ENCODE data around the gene METTL27. TPM values are rescaled to one million over a fixed set of nuclear protein-coding genes. Genes with fewer than 3 reads are reported as not detected.

The METTL27 gene
- total and polyA plus RNA-seq, 12 donors, result 0.16 to 1.3 (median 0.42) TPM; not detected in 3

DNA sequence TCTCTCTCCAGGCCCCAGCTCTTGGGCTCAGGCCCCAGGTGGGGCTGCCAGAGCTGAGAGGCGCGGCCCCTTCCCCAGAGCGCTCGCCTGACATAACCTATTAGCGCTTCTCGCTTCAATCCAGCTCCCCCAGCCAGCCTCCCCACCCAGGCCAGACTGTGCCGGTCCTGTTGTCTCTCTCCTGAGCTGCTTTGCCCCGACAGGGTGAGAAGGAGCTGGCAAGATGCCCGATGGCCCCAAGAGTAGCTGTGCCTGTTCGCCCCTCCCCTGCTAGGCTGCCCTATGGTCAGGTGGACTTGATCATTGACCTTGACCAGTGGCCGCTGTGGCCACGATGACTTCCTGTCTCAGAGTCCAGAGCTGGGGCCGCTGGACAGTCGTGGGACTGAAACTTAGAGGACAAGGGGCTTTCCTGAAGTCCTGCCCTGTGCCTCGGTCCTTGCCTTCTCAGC lies 27.8 kb upstream of the METTL27 start:
- Histone ChIP-seq H3K27me3 (no peaks in the 10 kb centered on the region), H3K4me1 (peaks cover 6 to 41% (median 19%) of the 10 kb centered on the region in 9 donors), H3K36me3 (no peaks in the 10 kb centered on the region), H3K9me3 (no peaks in the 10 kb centered on the region), H3K4me3 (no peak overlapping the region), H3K27ac (peak overlapping the region in 3 of 10 donors; percentile 1 to 44 (median 19))
- TF ChIP-seq, protein P1, sequence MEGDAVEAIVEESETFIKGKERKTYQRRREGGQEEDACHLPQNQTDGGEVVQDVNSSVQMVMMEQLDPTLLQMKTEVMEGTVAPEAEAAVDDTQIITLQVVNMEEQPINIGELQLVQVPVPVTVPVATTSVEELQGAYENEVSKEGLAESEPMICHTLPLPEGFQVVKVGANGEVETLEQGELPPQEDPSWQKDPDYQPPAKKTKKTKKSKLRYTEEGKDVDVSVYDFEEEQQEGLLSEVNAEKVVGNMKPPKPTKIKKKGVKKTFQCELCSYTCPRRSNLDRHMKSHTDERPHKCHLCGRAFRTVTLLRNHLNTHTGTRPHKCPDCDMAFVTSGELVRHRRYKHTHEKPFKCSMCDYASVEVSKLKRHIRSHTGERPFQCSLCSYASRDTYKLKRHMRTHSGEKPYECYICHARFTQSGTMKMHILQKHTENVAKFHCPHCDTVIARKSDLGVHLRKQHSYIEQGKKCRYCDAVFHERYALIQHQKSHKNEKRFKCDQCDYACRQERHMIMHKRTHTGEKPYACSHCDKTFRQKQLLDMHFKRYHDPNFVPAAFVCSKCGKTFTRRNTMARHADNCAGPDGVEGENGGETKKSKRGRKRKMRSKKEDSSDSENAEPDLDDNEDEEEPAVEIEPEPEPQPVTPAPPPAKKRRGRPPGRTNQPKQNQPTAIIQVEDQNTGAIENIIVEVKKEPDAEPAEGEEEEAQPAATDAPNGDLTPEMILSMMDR (IDR thresholded peaks at IDR 0.05), result no peak
- intact Hi-C loops (cut with DNase I), result loop anchor here in 2 of 10 donors (10.0 kb wide), 2 partner anchors 105 to 335 kb away; no protein-coding TSS in a partner anchor
- no peak for DNase-seq
- WGBS, 2 donors, result 45 to 56% methylated on average over 15 of the region's 15 CpGs
- ATAC-seq, result peak in 3 of 8 donors; percentile 7 to 13 (median 9)

DNA sequence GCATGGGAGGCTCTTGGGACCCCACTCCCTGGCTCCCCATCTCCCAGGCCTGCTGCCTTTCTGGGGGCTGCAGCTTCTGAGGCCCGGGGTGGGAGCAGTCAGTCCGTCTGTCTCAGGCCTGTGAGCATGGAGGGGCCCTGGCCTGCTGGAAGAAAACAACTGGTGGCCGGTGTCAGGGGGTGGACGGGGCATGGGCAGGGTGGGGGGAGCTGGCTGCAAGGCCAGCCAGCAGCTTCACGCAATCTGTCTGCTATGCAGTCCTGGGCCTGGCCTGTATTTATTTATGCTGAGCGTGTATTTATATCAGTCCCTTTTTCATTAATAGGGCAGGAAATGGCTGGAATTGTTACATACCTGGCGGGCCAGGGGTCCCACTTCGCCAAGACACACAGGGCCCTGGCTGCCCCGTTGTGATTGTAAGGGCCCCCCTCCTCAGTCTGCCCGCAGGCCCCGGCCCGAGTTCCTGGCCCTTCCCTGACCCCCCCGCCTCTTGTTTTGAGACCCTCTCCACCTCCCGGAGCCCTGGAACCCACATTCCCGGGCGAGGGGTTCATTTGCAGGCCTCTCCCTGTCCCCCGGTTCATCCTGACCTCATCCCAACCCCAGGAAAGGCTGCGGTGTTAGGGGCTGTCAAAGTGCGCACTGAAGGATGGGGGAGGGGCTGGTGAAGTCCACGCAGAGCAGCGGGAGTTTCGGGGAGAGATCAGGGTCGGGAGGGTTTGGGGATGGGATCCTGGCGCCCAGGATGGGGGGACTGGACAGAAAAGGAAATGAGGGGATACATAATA lies 26.9 kb upstream of the METTL27 start:
- intact Hi-C loops (cut with DNase I), result loop anchor here in 8 of 10 donors (5.0 to 10.0 kb wide), 9 partner anchors 108 to 533 kb away; partner anchors contain the start of genes ELN (in 4 of the 8) and EIF4H (in 1 of the 8)
- TF ChIP-seq, protein P1 (IDR thresholded peaks at IDR 0.05), result no peak
- Histone ChIP-seq H3K27me3 (no peaks in the 10 kb centered on the region), H3K4me1 (peaks cover 6 to 41% (median 19%) of the 10 kb centered on the region in 9 donors), H3K27ac (peak overlapping the region in 3 of 10 donors; percentile 16 to 44 (median 25)), H3K36me3 (no peaks in the 10 kb centered on the region), H3K9me3 (no peaks in the 10 kb centered on the region), H3K4me3 (no peak overlapping the region)
- 55 to 67% methylated on average over 23 to 24 of the region's 24 CpGs for WGBS, 2 donors
- peak in 3 of 8 donors; percentile 6 to 36 (median 28) for ATAC-seq
- DNase-seq, result no peak

DNA sequence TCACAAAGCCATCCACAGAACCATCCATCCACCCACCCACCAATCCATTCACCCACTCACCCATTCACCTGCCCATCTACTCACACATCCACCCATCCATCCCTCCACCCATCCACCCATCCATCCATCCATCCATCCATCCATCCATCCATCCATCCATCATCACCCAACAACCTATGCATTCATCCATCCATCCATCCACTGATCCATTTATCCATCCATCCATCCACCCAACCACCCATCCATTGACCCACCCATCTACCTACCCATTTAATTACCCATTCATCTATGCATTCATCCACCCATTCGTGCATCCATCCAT lies 24.1 kb upstream of the METTL27 start:
- 96 to 97% methylated on average over 1 of the region's 1 CpG for WGBS, 2 donors
- H3K27me3 ChIP-seq, result peaks cover 0 to 3% (median 0%) of the 10 kb centered on the region in 7 donors
- intact Hi-C loops (cut with DNase I), result loop anchor here in 9 of 10 donors (1.0 to 10.0 kb wide), 11 partner anchors 111 to 536 kb away; partner anchors contain the start of genes ELN (in 4 of the 9) and EIF4H (in 1 of the 9)
- ATAC-seq (no peak), DNase-seq (no peak)
- H3K9me3 ChIP-seq, result no peaks in the 10 kb centered on the region
- no peak overlapping the region for H3K27ac ChIP-seq
- H3K4me3 ChIP-seq, result no peak overlapping the region
- H3K36me3 ChIP-seq, result no peaks in the 10 kb centered on the region
- TF ChIP-seq, protein P1 (IDR thresholded peaks at IDR 0.05), result no peak
- peaks cover 0 to 28% (median 11%) of the 10 kb centered on the region in 9 donors for H3K4me1 ChIP-seq

DNA sequence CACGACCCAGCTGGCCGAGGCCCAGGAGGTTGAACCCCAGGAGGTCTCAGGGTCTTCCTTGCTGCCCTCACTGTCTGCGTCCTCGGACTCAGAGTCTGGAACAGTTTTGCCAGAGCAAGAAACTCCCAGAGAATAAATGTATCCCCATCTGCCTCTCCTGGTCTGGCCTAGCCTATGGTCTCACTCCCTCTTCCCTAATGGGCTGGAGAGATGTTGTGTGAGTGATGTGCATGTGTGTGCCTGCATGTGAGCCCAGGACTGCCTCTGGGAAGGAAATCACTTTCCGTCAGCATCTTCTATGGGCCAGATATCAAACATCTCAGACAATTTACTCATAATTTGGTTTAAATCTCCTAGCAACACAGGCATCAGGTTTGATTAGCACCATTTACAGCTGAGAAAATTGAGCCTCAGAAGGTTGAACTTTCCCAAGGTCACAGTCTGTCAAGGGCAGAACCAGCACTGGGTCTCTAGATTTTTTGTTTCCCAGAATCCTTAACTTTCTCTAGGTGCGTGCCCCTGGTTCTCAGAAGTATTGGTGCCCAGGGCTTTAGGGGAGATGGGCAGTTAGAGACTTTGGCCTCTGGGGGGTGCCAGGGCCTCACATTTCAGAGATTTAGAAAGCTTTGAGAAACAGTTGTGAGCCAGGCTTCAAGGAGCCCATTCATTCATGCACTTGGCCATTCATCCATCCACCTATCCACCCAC lies 23.6 kb upstream of the METTL27 start:
- peaks cover 0 to 4% (median 0%) of the 10 kb centered on the region in 7 donors for H3K27me3 ChIP-seq
- H3K9me3 ChIP-seq, result no peaks in the 10 kb centered on the region
- 77 to 83% methylated on average over 6 of the region's 6 CpGs for WGBS, 2 donors
- peak in 7 of 8 donors; percentile 47 to 84 (median 62) for ATAC-seq
- H3K27ac ChIP-seq, result no peak overlapping the region
- H3K4me3 ChIP-seq, result no peak overlapping the region
- TF ChIP-seq, protein P1 (IDR thresholded peaks at IDR 0.05), result peak; percentile 55 to 79 (median 71)
- H3K4me1 ChIP-seq, result peaks cover 0 to 23% (median 9%) of the 10 kb centered on the region in 9 donors
- DNase-seq, result no peak
- H3K36me3 ChIP-seq, result no peaks in the 10 kb centered on the region
- intact Hi-C loops (cut with DNase I), result loop anchor here in 9 of 10 donors (1.0 to 10.0 kb wide), 11 partner anchors 111 to 536 kb away; partner anchors contain the start of genes ELN (in 4 of the 9) and EIF4H (in 1 of the 9)

Data from heart right ventricle (tissue), 16 donors.